Measurements from ENCODE around the gene ACIN1. TPM values are rescaled to one million over a fixed set of nuclear protein-coding genes. Genes with fewer than 3 reads are reported as not detected.

The ACIN1 gene
- total and polyA plus RNA-seq, 2 of the 13 experiments (the other 11 are each of a cell fraction or from before 2014, with no cell fraction given): 165 to 183 TPM

DNA sequence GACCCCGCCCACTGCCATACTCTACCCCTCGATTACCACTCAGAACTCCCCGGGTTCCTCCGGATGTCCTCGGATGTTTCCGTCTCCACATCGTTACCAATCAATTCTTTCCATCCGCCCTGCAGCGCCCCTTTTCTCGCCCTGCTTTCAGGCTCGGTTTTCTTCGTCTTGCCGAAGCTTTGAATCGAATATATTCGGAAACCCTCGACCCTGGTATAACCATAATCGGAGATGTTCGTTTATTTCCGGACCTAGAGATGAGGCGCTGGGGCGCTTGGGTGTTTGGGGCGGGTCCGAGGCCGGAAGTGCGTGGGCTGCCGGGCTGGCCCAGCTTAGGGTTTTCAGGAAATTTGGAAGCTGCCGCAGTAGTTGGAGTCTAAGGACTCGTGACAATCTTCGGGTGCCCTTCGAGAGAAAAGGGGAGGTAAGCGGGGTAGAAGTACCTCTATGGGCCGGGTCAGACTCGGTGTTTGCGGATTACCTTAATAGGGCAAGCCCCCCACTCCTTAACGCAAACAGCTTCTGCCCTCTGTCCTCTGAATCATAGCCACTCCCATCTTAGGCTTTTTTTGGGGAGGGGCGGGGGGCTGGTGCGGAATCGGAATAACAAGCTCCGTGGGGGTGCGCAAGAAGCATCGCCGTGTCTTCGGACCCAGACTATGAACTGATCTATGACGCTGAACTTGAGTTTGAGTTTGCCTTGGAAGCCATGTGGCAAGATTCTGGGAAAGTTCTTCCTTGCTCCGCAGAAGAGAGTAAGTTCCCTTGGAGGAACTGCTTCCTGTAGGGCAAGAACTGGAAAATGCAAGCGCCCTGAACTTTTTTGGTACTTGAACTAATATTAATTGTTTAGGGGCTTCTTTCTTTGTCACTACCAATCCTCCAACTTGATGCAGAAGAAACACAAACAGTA lies 516 bp upstream of the ACIN1 start, which contains the start of gene C14orf119 (continued):
- TF ChIP-seq, protein P1, sequence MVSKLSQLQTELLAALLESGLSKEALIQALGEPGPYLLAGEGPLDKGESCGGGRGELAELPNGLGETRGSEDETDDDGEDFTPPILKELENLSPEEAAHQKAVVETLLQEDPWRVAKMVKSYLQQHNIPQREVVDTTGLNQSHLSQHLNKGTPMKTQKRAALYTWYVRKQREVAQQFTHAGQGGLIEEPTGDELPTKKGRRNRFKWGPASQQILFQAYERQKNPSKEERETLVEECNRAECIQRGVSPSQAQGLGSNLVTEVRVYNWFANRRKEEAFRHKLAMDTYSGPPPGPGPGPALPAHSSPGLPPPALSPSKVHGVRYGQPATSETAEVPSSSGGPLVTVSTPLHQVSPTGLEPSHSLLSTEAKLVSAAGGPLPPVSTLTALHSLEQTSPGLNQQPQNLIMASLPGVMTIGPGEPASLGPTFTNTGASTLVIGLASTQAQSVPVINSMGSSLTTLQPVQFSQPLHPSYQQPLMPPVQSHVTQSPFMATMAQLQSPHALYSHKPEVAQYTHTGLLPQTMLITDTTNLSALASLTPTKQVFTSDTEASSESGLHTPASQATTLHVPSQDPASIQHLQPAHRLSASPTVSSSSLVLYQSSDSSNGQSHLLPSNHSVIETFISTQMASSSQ (IDR thresholded peaks at IDR 0.05; ENCODE audit: low read depth): peak; percentile 29
- TF ChIP-seq, protein P1 (CRISPR knock-in tag; IDR thresholded peaks at IDR 0.05; ENCODE audit: borderline replicate concordance): no peak
- TF ChIP-seq ZNF451 (CRISPR knock-in tag; IDR thresholded peaks at IDR 0.05): peak; percentile 18; the same call in 1 of the 2 replicates
- TF ChIP-seq ZNF496 (CRISPR knock-in tag; IDR thresholded peaks at IDR 0.05; ENCODE audit: insufficient replicate concordance): no peak
- TF ChIP-seq SP5 (CRISPR knock-in tag; IDR thresholded peaks at IDR 0.05; ENCODE audit: borderline replicate concordance, low read depth): peak; percentile 66; the same call in 1 of the 2 replicates
- TF ChIP-seq RARA (CRISPR knock-in tag; IDR thresholded peaks at IDR 0.05): 0 out of 2 replicates have a peak, but pooled peaks have one; percentile 41
- TF ChIP-seq, protein P2, sequence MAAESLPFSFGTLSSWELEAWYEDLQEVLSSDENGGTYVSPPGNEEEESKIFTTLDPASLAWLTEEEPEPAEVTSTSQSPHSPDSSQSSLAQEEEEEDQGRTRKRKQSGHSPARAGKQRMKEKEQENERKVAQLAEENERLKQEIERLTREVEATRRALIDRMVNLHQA (CRISPR knock-in tag; IDR thresholded peaks at IDR 0.05): no peak
- TF ChIP-seq ZNF230 (CRISPR knock-in tag; IDR thresholded peaks at IDR 0.05): peak; percentile 21; the same call in 1 of the 2 replicates
- peak; percentile 18; the same call in 1 of the 2 replicates for TF ChIP-seq MYC (CRISPR knock-in tag; IDR thresholded peaks at IDR 0.05; ENCODE audit: borderline replicate concordance)
- TF ChIP-seq, protein P3, sequence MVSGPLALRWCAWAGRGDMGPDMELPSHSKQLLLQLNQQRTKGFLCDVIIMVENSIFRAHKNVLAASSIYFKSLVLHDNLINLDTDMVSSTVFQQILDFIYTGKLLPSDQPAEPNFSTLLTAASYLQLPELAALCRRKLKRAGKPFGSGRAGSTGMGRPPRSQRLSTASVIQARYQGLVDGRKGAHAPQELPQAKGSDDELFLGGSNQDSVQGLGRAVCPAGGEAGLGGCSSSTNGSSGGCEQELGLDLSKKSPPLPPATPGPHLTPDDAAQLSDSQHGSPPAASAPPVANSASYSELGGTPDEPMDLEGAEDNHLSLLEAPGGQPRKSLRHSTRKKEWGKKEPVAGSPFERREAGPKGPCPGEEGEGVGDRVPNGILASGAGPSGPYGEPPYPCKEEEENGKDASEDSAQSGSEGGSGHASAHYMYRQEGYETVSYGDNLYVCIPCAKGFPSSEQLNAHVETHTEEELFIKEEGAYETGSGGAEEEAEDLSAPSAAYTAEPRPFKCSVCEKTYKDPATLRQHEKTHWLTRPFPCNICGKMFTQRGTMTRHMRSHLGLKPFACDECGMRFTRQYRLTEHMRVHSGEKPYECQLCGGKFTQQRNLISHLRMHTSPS (CRISPR knock-in tag; IDR thresholded peaks at IDR 0.05; ENCODE audit: low read depth): no peak
- peak; percentile 50; the same call in 1 of the 2 replicates for TF ChIP-seq KLF11 (CRISPR knock-in tag; IDR thresholded peaks at IDR 0.05)
- TF ChIP-seq, protein P4, sequence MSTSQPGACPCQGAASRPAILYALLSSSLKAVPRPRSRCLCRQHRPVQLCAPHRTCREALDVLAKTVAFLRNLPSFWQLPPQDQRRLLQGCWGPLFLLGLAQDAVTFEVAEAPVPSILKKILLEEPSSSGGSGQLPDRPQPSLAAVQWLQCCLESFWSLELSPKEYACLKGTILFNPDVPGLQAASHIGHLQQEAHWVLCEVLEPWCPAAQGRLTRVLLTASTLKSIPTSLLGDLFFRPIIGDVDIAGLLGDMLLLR (CRISPR knock-in tag; IDR thresholded peaks at IDR 0.05): 0 out of 2 replicates have a peak, but pooled peaks have one; percentile 57
- TF ChIP-seq ZNF724P (CRISPR knock-in tag; IDR thresholded peaks at IDR 0.05; ENCODE audit: borderline replicate concordance): peak; percentile 83; the same call in 1 of the 2 replicates
- no peak for TF ChIP-seq FOXJ3 (CRISPR knock-in tag; IDR thresholded peaks at IDR 0.05; ENCODE audit: borderline replicate concordance)
- no peak for TF ChIP-seq ZNF17 (CRISPR knock-in tag; IDR thresholded peaks at IDR 0.05)
- no peak for TF ChIP-seq ZNF546 (CRISPR knock-in tag; conservative IDR thresholded peaks at IDR 0.05)
- TF ChIP-seq, protein P5, sequence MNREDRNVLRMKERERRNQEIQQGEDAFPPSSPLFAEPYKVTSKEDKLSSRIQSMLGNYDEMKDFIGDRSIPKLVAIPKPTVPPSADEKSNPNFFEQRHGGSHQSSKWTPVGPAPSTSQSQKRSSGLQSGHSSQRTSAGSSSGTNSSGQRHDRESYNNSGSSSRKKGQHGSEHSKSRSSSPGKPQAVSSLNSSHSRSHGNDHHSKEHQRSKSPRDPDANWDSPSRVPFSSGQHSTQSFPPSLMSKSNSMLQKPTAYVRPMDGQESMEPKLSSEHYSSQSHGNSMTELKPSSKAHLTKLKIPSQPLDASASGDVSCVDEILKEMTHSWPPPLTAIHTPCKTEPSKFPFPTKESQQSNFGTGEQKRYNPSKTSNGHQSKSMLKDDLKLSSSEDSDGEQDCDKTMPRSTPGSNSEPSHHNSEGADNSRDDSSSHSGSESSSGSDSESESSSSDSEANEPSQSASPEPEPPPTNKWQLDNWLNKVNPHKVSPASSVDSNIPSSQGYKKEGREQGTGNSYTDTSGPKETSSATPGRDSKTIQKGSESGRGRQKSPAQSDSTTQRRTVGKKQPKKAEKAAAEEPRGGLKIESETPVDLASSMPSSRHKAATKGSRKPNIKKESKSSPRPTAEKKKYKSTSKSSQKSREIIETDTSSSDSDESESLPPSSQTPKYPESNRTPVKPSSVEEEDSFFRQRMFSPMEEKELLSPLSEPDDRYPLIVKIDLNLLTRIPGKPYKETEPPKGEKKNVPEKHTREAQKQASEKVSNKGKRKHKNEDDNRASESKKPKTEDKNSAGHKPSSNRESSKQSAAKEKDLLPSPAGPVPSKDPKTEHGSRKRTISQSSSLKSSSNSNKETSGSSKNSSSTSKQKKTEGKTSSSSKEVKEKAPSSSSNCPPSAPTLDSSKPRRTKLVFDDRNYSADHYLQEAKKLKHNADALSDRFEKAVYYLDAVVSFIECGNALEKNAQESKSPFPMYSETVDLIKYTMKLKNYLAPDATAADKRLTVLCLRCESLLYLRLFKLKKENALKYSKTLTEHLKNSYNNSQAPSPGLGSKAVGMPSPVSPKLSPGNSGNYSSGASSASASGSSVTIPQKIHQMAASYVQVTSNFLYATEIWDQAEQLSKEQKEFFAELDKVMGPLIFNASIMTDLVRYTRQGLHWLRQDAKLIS (CRISPR knock-in tag; IDR thresholded peaks at IDR 0.05): peak; percentile 68; the same call in 1 of the 2 replicates

All from HepG2 (cell line).